Measurements from ENCODE around the gene B3GNT3. TPM values are rescaled to one million over a fixed set of nuclear protein-coding genes. Genes with fewer than 3 reads are reported as not detected.

The B3GNT3 gene
- total RNA-seq, 2 donors from 2014 or later, result 0.70 to 1.2 TPM

DNA sequence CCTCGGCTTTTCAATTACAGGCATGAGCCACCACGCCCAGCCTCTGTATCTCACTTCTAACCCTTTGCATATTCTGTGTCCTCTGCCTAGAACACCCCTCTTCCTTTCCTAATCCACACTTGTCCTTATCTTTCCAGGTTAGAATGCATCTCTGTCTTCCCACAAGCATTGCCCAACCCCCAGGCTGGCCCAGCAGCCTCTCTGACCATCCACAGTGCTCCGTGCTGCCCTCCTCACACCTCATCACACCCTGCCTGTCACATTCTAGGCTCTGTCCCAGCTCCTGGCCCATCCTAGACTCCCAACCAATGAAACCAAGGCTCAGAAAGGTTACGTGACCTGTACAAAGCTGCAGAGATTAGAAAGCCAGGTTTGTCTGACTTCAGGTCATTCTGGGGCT lies 41.6 kb downstream of the B3GNT3 start:
- Histone ChIP-seq H3K27me3 (ENCODE audit: control insufficient read depth, insufficient read depth, low read length, poor library complexity, severe bottlenecking) (peaks cover 33% of the 10 kb centered on the region), H3K4me3 (ENCODE audit: low read length) (no peak overlapping the region), H3K9ac (ENCODE audit: extremely low read depth, low read length, poor library complexity, severe bottlenecking) (no peak overlapping the region), H3K4me1 (ENCODE audit: control insufficient read depth, insufficient read depth, low read length) (no peaks in the 10 kb centered on the region), H3K36me3 (ENCODE audit: control insufficient read depth, insufficient read depth, low read length) (no peaks in the 10 kb centered on the region), H3K9me3 (ENCODE audit: control insufficient read depth, low read length) (no peaks in the 10 kb centered on the region), H3K27ac (ENCODE audit: low read depth, low read length) (no peak overlapping the region)
- peaks cover 53% of the 10 kb centered on the region for H3K27me3 Mint-ChIP-seq (ENCODE audit: insufficient read depth)
- no peak for DNase-seq
- H3K4me3 Mint-ChIP-seq, result no peak overlapping the region
- TF ChIP-seq, protein P1, sequence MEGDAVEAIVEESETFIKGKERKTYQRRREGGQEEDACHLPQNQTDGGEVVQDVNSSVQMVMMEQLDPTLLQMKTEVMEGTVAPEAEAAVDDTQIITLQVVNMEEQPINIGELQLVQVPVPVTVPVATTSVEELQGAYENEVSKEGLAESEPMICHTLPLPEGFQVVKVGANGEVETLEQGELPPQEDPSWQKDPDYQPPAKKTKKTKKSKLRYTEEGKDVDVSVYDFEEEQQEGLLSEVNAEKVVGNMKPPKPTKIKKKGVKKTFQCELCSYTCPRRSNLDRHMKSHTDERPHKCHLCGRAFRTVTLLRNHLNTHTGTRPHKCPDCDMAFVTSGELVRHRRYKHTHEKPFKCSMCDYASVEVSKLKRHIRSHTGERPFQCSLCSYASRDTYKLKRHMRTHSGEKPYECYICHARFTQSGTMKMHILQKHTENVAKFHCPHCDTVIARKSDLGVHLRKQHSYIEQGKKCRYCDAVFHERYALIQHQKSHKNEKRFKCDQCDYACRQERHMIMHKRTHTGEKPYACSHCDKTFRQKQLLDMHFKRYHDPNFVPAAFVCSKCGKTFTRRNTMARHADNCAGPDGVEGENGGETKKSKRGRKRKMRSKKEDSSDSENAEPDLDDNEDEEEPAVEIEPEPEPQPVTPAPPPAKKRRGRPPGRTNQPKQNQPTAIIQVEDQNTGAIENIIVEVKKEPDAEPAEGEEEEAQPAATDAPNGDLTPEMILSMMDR (conservative IDR thresholded peaks at IDR 0.05), result no peak
- H3K4me1 Mint-ChIP-seq, result peaks cover 8% of the 10 kb centered on the region
- WGBS, 2 experiments (ENCODE audit: insufficient coverage in 1 of 2, insufficient read length in 1 of 2), result 71 to 82% methylated on average over 3 to 4 of the region's 4 CpGs
- H3K27ac Mint-ChIP-seq, result no peak overlapping the region
- no peaks in the 10 kb centered on the region for H3K9me3 Mint-ChIP-seq
- H3K36me3 Mint-ChIP-seq (ENCODE audit: low read depth), result no peaks in the 10 kb centered on the region

DNA sequence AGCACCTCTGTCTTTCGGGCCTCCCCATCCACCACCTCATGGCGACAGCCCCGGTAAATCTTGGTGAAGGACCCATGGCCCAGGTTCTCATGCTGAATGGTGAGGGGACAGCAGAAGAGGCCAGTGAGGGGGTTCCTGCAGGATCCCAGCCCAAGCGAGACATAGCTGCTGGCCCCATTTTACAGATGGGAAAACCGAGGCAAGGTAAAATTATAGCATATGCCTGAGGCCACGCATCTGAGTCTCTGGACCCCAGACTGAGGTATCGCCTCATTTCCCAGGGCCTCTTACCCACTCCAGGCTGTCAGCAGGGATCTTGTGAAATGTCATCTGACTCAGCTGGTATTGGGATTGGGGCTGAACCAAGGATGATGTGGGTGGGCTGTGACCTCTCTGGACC lies 43.0 kb downstream of the B3GNT3 start:
- no peak overlapping the region for H3K27ac ChIP-seq (ENCODE audit: low read depth, low read length)
- Mint-ChIP-seq H3K4me1 (peaks cover 8% of the 10 kb centered on the region), H3K27me3 (ENCODE audit: insufficient read depth) (peaks cover 50% of the 10 kb centered on the region), H3K27ac (no peak overlapping the region), H3K36me3 (ENCODE audit: low read depth) (no peaks in the 10 kb centered on the region), H3K9me3 (no peaks in the 10 kb centered on the region), H3K4me3 (no peak overlapping the region)
- no peaks in the 10 kb centered on the region for H3K9me3 ChIP-seq (ENCODE audit: control insufficient read depth, low read length)
- no peak for DNase-seq
- no peaks in the 10 kb centered on the region for H3K36me3 ChIP-seq (ENCODE audit: control insufficient read depth, insufficient read depth, low read length)
- TF ChIP-seq, protein P1 (conservative IDR thresholded peaks at IDR 0.05), result no peak
- H3K27me3 ChIP-seq (ENCODE audit: control insufficient read depth, insufficient read depth, low read length, poor library complexity, severe bottlenecking), result peaks cover 31% of the 10 kb centered on the region
- no peak overlapping the region for H3K9ac ChIP-seq (ENCODE audit: extremely low read depth, low read length, poor library complexity, severe bottlenecking)
- H3K4me3 ChIP-seq (ENCODE audit: low read length), result no peak overlapping the region
- peaks cover 5% of the 10 kb centered on the region for H3K4me1 ChIP-seq (ENCODE audit: control insufficient read depth, insufficient read depth, low read length)
- WGBS, 2 experiments (ENCODE audit: insufficient coverage in 1 of 2, insufficient read length in 1 of 2), result 92 to 96% methylated on average over 5 to 7 of the region's 7 CpGs

DNA sequence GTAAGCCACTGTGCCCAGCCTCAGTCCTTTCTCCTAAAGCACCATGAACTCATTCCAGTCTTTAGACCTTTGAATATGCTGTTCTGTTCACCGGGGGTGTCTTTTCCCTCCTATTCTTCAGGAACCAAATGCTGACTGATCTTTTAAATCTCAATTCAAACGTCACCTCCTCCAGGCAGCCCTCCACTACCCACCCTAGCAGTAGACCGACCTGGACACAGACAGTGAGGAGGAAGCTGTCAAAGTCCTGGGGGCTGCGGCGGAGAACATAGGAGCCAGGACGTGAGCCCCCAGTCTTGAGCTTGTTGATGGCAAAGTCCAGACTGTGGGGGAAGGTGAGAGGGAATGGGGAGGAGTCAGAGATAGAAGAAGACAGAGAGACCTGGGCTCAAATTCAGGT lies 45.1 kb downstream of the B3GNT3 start:
- TF ChIP-seq, protein P1 (conservative IDR thresholded peaks at IDR 0.05), result no peak
- peaks cover 5% of the 10 kb centered on the region for H3K4me1 ChIP-seq (ENCODE audit: control insufficient read depth, insufficient read depth, low read length)
- H3K27ac Mint-ChIP-seq, result no peak overlapping the region
- DNase-seq, result no peak
- no peaks in the 10 kb centered on the region for H3K36me3 ChIP-seq (ENCODE audit: control insufficient read depth, insufficient read depth, low read length)
- H3K27me3 Mint-ChIP-seq (ENCODE audit: insufficient read depth), result peaks cover 67% of the 10 kb centered on the region
- H3K27ac ChIP-seq (ENCODE audit: low read depth, low read length), result no peak overlapping the region
- H3K36me3 Mint-ChIP-seq (ENCODE audit: low read depth), result no peaks in the 10 kb centered on the region
- peaks cover 8% of the 10 kb centered on the region for H3K4me1 Mint-ChIP-seq
- no peaks in the 10 kb centered on the region for H3K9me3 ChIP-seq (ENCODE audit: control insufficient read depth, low read length)
- 90 to 93% methylated on average over 3 to 6 of the region's 6 CpGs for WGBS, 2 experiments (ENCODE audit: insufficient coverage in 1 of 2, insufficient read length in 1 of 2)
- no peak overlapping the region for H3K9ac ChIP-seq (ENCODE audit: extremely low read depth, low read length, poor library complexity, severe bottlenecking)
- no peak overlapping the region for H3K4me3 ChIP-seq (ENCODE audit: low read length)
- H3K4me3 Mint-ChIP-seq, result no peak overlapping the region
- H3K27me3 ChIP-seq (ENCODE audit: control insufficient read depth, insufficient read depth, low read length, poor library complexity, severe bottlenecking), result peaks cover 40% of the 10 kb centered on the region
- no peaks in the 10 kb centered on the region for H3K9me3 Mint-ChIP-seq

Data from endodermal cell (in vitro differentiated cells).